Measurements from ENCODE around the gene KDSR. TPM values are rescaled to one million over a fixed set of nuclear protein-coding genes. Genes with fewer than 3 reads are reported as not detected.

KDSR gene
- total and polyA plus RNA-seq, 2 of the 13 experiments (the other 11 are each of a cell fraction or from before 2014, with no cell fraction given), result 10.4 to 20.9 TPM

DNA sequence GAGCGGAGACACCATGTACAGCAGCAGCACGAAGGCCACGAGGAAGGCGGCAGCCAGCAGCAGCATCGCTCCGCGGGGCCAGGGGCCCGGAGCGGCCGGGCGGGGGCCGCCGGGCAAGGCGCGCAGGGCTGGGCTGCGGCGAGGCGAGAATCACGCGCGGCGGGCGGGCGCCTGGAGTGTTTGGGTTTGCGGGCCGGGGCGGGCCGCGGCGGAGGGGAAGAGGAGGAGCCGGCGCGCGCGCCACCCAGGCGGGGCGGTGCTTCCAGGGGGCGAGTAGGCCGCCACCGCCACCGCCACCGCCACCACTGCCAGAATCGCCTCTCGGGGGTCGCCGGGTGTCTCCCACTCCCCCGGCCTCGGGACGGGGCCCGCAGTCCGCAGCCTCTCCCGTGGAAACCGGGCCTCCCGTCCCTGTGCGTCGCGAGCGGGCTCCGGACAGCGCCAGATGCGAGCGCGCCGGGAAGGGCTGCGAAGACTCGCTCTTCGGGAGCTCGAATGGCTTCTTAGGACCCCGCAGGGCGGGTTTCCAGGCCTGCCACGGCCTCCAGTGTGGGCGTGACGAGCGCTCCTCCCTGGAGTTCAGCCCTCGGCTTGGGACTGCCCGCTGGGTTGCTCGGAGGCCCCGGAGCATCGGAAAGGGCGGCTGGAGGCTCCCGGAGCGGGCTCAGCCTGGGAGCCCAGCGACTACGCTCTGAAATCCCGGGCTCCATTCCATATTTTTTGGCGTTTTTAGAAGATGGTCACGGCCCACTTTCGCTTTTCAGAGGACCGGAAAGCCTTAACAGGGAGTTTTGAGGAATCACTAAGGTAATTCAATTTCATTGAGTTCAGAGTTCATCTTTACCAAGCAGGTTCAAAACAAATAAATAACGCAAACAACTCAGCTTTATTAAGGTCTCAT is at the start of gene KDSR (continued):
- TF ChIP-seq, protein P1, sequence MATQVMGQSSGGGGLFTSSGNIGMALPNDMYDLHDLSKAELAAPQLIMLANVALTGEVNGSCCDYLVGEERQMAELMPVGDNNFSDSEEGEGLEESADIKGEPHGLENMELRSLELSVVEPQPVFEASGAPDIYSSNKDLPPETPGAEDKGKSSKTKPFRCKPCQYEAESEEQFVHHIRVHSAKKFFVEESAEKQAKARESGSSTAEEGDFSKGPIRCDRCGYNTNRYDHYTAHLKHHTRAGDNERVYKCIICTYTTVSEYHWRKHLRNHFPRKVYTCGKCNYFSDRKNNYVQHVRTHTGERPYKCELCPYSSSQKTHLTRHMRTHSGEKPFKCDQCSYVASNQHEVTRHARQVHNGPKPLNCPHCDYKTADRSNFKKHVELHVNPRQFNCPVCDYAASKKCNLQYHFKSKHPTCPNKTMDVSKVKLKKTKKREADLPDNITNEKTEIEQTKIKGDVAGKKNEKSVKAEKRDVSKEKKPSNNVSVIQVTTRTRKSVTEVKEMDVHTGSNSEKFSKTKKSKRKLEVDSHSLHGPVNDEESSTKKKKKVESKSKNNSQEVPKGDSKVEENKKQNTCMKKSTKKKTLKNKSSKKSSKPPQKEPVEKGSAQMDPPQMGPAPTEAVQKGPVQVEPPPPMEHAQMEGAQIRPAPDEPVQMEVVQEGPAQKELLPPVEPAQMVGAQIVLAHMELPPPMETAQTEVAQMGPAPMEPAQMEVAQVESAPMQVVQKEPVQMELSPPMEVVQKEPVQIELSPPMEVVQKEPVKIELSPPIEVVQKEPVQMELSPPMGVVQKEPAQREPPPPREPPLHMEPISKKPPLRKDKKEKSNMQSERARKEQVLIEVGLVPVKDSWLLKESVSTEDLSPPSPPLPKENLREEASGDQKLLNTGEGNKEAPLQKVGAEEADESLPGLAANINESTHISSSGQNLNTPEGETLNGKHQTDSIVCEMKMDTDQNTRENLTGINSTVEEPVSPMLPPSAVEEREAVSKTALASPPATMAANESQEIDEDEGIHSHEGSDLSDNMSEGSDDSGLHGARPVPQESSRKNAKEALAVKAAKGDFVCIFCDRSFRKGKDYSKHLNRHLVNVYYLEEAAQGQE (IDR thresholded peaks at IDR 0.05; ENCODE audit: borderline replicate concordance in 1 of 2, low read depth in 1 of 2, low read length in 2 of 2), result peak in 1 of 2 experiments; percentile 35; a peak in 1 of 4 replicates
- TF ChIP-seq TCF7 (IDR thresholded peaks at IDR 0.05; ENCODE audit: low read depth), result no peak
- peak; percentile 72; the same call in 1 of the 2 replicates for TF ChIP-seq RXRA (CRISPR knock-in tag; IDR thresholded peaks at IDR 0.05)
- TF ChIP-seq, protein P2, sequence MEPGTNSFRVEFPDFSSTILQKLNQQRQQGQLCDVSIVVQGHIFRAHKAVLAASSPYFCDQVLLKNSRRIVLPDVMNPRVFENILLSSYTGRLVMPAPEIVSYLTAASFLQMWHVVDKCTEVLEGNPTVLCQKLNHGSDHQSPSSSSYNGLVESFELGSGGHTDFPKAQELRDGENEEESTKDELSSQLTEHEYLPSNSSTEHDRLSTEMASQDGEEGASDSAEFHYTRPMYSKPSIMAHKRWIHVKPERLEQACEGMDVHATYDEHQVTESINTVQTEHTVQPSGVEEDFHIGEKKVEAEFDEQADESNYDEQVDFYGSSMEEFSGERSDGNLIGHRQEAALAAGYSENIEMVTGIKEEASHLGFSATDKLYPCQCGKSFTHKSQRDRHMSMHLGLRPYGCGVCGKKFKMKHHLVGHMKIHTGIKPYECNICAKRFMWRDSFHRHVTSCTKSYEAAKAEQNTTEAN (CRISPR knock-in tag; conservative IDR thresholded peaks at IDR 0.05), result peak; percentile 80
- no peak for TF ChIP-seq MTA3 (CRISPR knock-in tag; IDR thresholded peaks at IDR 0.05)
- 0 out of 2 replicates have a peak, but pooled peaks have one; percentile 80 for TF ChIP-seq NCOA1 (CRISPR knock-in tag; IDR thresholded peaks at IDR 0.05)
- TF ChIP-seq ZFAT (CRISPR knock-in tag; conservative IDR thresholded peaks at IDR 0.05), result 0 out of 2 replicates have a peak, but pooled peaks have one; percentile 64
- TF ChIP-seq, protein P3, sequence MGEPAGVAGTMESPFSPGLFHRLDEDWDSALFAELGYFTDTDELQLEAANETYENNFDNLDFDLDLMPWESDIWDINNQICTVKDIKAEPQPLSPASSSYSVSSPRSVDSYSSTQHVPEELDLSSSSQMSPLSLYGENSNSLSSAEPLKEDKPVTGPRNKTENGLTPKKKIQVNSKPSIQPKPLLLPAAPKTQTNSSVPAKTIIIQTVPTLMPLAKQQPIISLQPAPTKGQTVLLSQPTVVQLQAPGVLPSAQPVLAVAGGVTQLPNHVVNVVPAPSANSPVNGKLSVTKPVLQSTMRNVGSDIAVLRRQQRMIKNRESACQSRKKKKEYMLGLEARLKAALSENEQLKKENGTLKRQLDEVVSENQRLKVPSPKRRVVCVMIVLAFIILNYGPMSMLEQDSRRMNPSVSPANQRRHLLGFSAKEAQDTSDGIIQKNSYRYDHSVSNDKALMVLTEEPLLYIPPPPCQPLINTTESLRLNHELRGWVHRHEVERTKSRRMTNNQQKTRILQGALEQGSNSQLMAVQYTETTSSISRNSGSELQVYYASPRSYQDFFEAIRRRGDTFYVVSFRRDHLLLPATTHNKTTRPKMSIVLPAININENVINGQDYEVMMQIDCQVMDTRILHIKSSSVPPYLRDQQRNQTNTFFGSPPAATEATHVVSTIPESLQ (CRISPR knock-in tag; conservative IDR thresholded peaks at IDR 0.05), result no peak
- TF ChIP-seq DMAP1 (CRISPR knock-in tag; IDR thresholded peaks at IDR 0.05), result peak; percentile 85
- no peak for TF ChIP-seq MYNN (CRISPR knock-in tag; IDR thresholded peaks at IDR 0.05; ENCODE audit: low read depth)
- TF ChIP-seq SATB2 (CRISPR knock-in tag; IDR thresholded peaks at IDR 0.05), result peak; percentile 75
- peak; percentile 93 for TF ChIP-seq ZNF350 (CRISPR knock-in tag; IDR thresholded peaks at IDR 0.05; ENCODE audit: borderline replicate concordance, low read depth)
- TF ChIP-seq, protein P4, sequence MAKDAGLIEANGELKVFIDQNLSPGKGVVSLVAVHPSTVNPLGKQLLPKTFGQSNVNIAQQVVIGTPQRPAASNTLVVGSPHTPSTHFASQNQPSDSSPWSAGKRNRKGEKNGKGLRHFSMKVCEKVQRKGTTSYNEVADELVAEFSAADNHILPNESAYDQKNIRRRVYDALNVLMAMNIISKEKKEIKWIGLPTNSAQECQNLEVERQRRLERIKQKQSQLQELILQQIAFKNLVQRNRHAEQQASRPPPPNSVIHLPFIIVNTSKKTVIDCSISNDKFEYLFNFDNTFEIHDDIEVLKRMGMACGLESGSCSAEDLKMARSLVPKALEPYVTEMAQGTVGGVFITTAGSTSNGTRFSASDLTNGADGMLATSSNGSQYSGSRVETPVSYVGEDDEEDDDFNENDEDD (CRISPR knock-in tag; IDR thresholded peaks at IDR 0.05; ENCODE audit: borderline replicate concordance), result 0 out of 2 replicates have a peak, but pooled peaks have one; percentile 52
- no peak for TF ChIP-seq ZNF567 (CRISPR knock-in tag; IDR thresholded peaks at IDR 0.05; ENCODE audit: borderline replicate concordance)
- TF ChIP-seq ZNF468 (CRISPR knock-in tag; IDR thresholded peaks at IDR 0.05), result no peak
- peak; percentile 86; the same call in 1 of the 2 replicates for TF ChIP-seq ZNF749 (CRISPR knock-in tag; IDR thresholded peaks at IDR 0.05; ENCODE audit: borderline replicate concordance)
- no peak for TF ChIP-seq ZNF17 (CRISPR knock-in tag; IDR thresholded peaks at IDR 0.05)
- TF ChIP-seq NR2F1 (CRISPR knock-in tag; IDR thresholded peaks at IDR 0.05), result peak in 1 of 2 experiments; percentile 50; a peak in 1 of 4 replicates
- TF ChIP-seq ZNF556 (CRISPR knock-in tag; IDR thresholded peaks at IDR 0.05; ENCODE audit: borderline replicate concordance), result peak; percentile 54; the same call in 1 of the 2 replicates
- TF ChIP-seq ZNF782 (CRISPR knock-in tag; IDR thresholded peaks at IDR 0.05; ENCODE audit: borderline replicate concordance), result no peak

All from HepG2 (cell line).